Hypothalamus (tissue), 51 donors: Measurements from ENCODE around the gene RGS19.

Source experiments
- DNase-seq, 51 donors: peaks; one replicate each; lab custom pipeline; 2025; lab: John Stamatoyannopoulos, UW

The RGS19 gene

GRCh38 chr20:64108731-64109681, 29.7 kb upstream of the RGS19 start:
- DNase-seq: no peak

GRCh38 chr20:64107736-64108457, 28.6 kb upstream of the RGS19 start:
- no peak for DNase-seq

- DNase-seq: peak in 1 of 51 donors; percentile 20
Observed at GRCh38 chr20:64106981-64107735, 27.8 kb upstream of the RGS19 start, which contains the start of gene NPBWR2. Gene NPBWR2, minus strand, starts transcription at chr20:64107565. Its CDS starts 734 bp downstream, at chr20:64106831.

GRCh38 chr20:64106435-64106961, 27.2 kb upstream of the RGS19 start:
- DNase-seq: no peak

- DNase-seq: no peak
Observed at GRCh38 chr20:64105846-64106434, 26.6 kb upstream of the RGS19 start.

- DNase-seq: no peak
Observed at GRCh38 chr20:64104667-64105451, 25.5 kb upstream of the RGS19 start.

GRCh38 chr20:64103871-64104666, 24.8 kb upstream of the RGS19 start:
- DNase-seq: no peak

GRCh38 chr20:64102647-64103354, 23.5 kb upstream of the RGS19 start:
- peak in 7 of 51 donors; percentile 18 to 51 (median 33) for DNase-seq

GRCh38 chr20:64101731-64102621, 22.7 kb upstream of the RGS19 start:
- peak in 3 of 51 donors; percentile 25 to 55 (median 42) for DNase-seq

GRCh38 chr20:64100946-64101688, 21.8 kb upstream of the RGS19 start:
- DNase-seq: no peak

GRCh38 chr20:64100566-64100888, 21.2 kb upstream of the RGS19 start:
- DNase-seq: no peak

GRCh38 chr20:64099880-64100565, 20.7 kb upstream of the RGS19 start:
- DNase-seq: no peak

GRCh38 chr20:64099086-64099786, 19.9 kb upstream of the RGS19 start:
- DNase-seq: peak in 8 of 51 donors; percentile 14 to 40 (median 28)

- DNase-seq: no peak
Observed at GRCh38 chr20:64098471-64099013, 19.2 kb upstream of the RGS19 start.

GRCh38 chr20:64096535-64096934, 17.2 kb upstream of the RGS19 start:
- DNase-seq: no peak
